ENCODE measurements around the gene SORCS2. TPM values are rescaled to one million over a fixed set of nuclear protein-coding genes. Genes with fewer than 3 reads are reported as not detected.
"Not testable (repeated sequence)": the region's sequence is repeated elsewhere in the genome, so short reads cannot be mapped to it uniquely, and the experiment has no call there.

SORCS2 gene
- total RNA-seq, 1 donor from 2014 or later, result 10.9 TPM

DNA sequence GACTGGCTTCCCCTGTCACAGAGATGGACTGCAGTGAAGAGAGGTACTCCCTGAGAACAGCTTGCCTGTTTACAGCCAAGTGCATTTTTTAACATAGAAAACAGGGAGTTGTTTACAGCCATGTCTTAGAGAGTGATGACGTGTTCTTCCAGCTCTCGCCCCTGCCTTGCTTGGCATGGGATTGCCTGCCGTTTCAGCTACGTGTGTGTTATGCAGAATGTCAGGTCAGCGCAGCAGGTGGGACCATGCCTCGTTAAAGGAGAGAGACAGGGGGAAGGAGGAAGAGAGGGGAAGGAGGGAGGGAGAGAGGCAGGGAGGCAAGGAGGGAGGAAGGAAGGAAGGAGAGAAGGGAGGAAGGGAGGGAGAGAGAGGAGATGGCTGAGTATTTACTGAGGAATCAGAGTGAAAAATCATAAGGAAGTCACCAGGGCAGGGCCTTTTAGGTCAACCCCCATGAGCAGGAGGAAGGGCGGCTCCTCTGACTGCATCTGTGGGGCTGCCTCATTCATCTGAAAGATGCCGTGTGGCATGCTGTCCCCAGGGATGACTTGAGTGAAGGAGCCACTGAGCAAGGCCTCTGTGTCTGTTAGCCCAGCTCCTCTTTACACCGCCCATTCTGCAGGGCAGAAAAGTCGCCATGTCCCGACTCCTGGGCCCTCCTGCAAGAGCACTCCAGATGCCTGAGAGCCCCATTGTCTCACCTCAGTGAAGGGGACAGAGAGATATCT lies 382.1 kb downstream of the SORCS2 start:
- Mint-ChIP-seq H3K9me3 (ENCODE audit: low read depth) (peaks cover 53% of the 10 kb centered on the region), H3K27me3 (ENCODE audit: low read depth) (no peaks in the 10 kb centered on the region), H3K36me3 (ENCODE audit: low read depth) (peaks cover 26% of the 10 kb centered on the region), H3K4me3 (ENCODE audit: unreplicated experiment) (no peak overlapping the region), H3K4me1 (ENCODE audit: low read depth) (no peaks in the 10 kb centered on the region), H3K27ac (ENCODE audit: unreplicated experiment) (no peak overlapping the region)
- no peak for DNase-seq (ENCODE audit: low spot score)
- TF ChIP-seq, protein P1, sequence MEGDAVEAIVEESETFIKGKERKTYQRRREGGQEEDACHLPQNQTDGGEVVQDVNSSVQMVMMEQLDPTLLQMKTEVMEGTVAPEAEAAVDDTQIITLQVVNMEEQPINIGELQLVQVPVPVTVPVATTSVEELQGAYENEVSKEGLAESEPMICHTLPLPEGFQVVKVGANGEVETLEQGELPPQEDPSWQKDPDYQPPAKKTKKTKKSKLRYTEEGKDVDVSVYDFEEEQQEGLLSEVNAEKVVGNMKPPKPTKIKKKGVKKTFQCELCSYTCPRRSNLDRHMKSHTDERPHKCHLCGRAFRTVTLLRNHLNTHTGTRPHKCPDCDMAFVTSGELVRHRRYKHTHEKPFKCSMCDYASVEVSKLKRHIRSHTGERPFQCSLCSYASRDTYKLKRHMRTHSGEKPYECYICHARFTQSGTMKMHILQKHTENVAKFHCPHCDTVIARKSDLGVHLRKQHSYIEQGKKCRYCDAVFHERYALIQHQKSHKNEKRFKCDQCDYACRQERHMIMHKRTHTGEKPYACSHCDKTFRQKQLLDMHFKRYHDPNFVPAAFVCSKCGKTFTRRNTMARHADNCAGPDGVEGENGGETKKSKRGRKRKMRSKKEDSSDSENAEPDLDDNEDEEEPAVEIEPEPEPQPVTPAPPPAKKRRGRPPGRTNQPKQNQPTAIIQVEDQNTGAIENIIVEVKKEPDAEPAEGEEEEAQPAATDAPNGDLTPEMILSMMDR (IDR thresholded peaks at IDR 0.05), result no peak

DNA sequence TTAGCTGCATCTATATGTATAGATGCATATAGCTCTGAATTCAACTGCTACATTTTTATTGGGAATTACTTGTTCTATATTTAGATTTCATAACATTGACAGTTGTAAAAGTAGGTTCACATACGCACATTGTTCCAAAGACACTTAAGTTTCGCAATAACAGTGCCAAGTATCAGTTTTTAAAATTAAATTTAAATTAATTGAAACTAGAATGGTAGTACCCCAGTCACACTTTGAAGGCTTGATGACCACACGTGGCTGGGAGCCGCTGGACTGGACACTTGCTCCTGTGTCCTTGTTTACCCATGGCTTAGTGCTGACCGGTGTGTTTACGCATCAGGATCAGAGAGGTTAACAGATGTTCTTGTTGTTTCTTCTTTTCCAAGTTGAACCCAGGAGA lies 383.1 kb downstream of the SORCS2 start:
- Mint-ChIP-seq H3K4me1 (ENCODE audit: low read depth) (no peaks in the 10 kb centered on the region), H3K27me3 (ENCODE audit: low read depth) (no peaks in the 10 kb centered on the region), H3K4me3 (ENCODE audit: unreplicated experiment) (no peak overlapping the region), H3K27ac (ENCODE audit: unreplicated experiment) (no peak overlapping the region), H3K36me3 (ENCODE audit: low read depth) (peaks cover 29% of the 10 kb centered on the region), H3K9me3 (ENCODE audit: low read depth) (peaks cover 60% of the 10 kb centered on the region)
- TF ChIP-seq, protein P1 (IDR thresholded peaks at IDR 0.05), result no peak
- no peak for DNase-seq (ENCODE audit: low spot score)

DNA sequence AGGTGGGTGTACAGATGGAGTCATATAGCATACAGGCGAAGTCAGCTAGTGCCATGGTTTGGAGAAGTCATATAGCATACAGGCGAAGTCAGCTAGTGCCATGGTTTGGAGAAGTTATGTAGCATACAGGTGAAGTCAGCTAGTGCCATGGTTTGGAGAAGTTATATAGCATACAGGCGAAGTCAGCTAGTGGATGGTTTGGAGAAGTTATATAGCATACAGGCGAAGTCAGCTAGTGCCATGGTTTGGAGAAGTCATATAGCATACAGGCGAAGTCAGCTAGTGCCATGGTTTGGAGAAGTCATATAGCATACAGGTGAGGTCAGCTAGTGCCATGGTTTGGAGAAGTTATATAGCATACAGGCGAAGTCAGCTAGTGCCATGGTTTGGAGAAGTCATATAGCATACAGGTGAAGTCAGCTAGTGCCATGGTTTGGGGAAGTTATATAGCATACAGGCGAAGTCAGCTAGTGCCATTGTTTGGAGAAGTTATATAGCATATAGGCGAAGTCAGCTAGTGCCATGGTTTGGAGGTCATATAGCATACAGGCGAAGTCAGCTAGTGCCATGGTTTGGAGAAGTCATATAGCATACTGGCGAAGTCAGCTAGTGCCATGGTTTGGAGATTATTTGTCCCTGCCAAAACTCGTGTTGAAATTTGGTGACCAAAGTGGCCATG lies 385.2 kb downstream of the SORCS2 start:
- DNase-seq (ENCODE audit: low spot score); H3K4me1 Mint-ChIP-seq (ENCODE audit: low read depth); H3K4me3 Mint-ChIP-seq (ENCODE audit: unreplicated experiment); H3K27ac Mint-ChIP-seq (ENCODE audit: unreplicated experiment); H3K27me3 Mint-ChIP-seq (ENCODE audit: low read depth): not testable (repeated sequence)
- Mint-ChIP-seq H3K36me3 (ENCODE audit: low read depth) (peaks cover 29% of the 10 kb centered on the region), H3K9me3 (ENCODE audit: low read depth) (peaks cover 66% of the 10 kb centered on the region)

GRCh38 chr4:7581477-7581876 lies 389.1 kb downstream of the SORCS2 start:
- H3K36me3 Mint-ChIP-seq (ENCODE audit: low read depth), result peaks cover 19% of the 10 kb centered on the region
- TF ChIP-seq, protein P1 (IDR thresholded peaks at IDR 0.05), result no peak
- no peak overlapping the region for H3K4me3 Mint-ChIP-seq (ENCODE audit: unreplicated experiment)
- peaks cover 44% of the 10 kb centered on the region for H3K9me3 Mint-ChIP-seq (ENCODE audit: low read depth)
- no peak for DNase-seq (ENCODE audit: low spot score)
- no peak overlapping the region for H3K27ac Mint-ChIP-seq (ENCODE audit: unreplicated experiment)
- peaks cover 4% of the 10 kb centered on the region for H3K27me3 Mint-ChIP-seq (ENCODE audit: low read depth)
- H3K4me1 Mint-ChIP-seq (ENCODE audit: low read depth), result no peaks in the 10 kb centered on the region

GRCh38 chr4:7582313-7583097 lies 390.2 kb downstream of the SORCS2 start:
- H3K9me3 Mint-ChIP-seq (ENCODE audit: low read depth), result peaks cover 38% of the 10 kb centered on the region
- no peaks in the 10 kb centered on the region for H3K4me1 Mint-ChIP-seq (ENCODE audit: low read depth)
- peaks cover 4% of the 10 kb centered on the region for H3K27me3 Mint-ChIP-seq (ENCODE audit: low read depth)

More at GRCh38 chr4:7582313-7583097, 390.2 kb downstream of the SORCS2 start:
- peaks cover 16% of the 10 kb centered on the region for H3K36me3 Mint-ChIP-seq (ENCODE audit: low read depth)
- DNase-seq (ENCODE audit: low spot score), result no peak
- TF ChIP-seq, protein P1 (IDR thresholded peaks at IDR 0.05), result no peak
- no peak overlapping the region for H3K4me3 Mint-ChIP-seq (ENCODE audit: unreplicated experiment)
- no peak overlapping the region for H3K27ac Mint-ChIP-seq (ENCODE audit: unreplicated experiment)

Measured in chondrocyte (in vitro differentiated cells).